GM19372 (cell line): ENCODE results near the gene DLG2.

Source experiments
- ATAC-seq: cut with Tn5 transposase; IDR thresholded peaks from one replicate; pipeline ENCODE4 v1.9.1; 2021; ENCODE audit warnings: mild to moderate bottlenecking, low read depth, moderate library complexity; ENCODE audit not compliant: unreplicated experiment

Gene DLG2

GRCh38 chr11:84549217-84549616 lies 1077.9 kb downstream of the DLG2 start:
- ATAC-seq: peak; percentile 81

- no peak for ATAC-seq
Measured at GRCh38 chr11:84544566-84544965, 1082.6 kb downstream of the DLG2 start.

GRCh38 chr11:84543367-84544159 lies 1083.6 kb downstream of the DLG2 start:
- ATAC-seq: no peak

- ATAC-seq: no peak
Measured at GRCh38 chr11:84541731-84542340, 1085.3 kb downstream of the DLG2 start.

GRCh38 chr11:84536456-84536855 lies 1090.7 kb downstream of the DLG2 start:
- no peak for ATAC-seq

GRCh38 chr11:84532364-84532763 lies 1094.8 kb downstream of the DLG2 start:
- ATAC-seq: no peak

GRCh38 chr11:84526250-84526649 lies 1100.9 kb downstream of the DLG2 start:
- ATAC-seq: no peak

GRCh38 chr11:84524422-84525051 lies 1102.6 kb downstream of the DLG2 start:
- no peak for ATAC-seq

- ATAC-seq: no peak
Measured at GRCh38 chr11:84522331-84522730, 1104.8 kb downstream of the DLG2 start.

GRCh38 chr11:84518631-84519183 lies 1108.4 kb downstream of the DLG2 start:
- no peak for ATAC-seq

GRCh38 chr11:84514436-84514835 lies 1112.7 kb downstream of the DLG2 start:
- no peak for ATAC-seq

GRCh38 chr11:84503503-84503902 lies 1123.6 kb downstream of the DLG2 start:
- no peak for ATAC-seq

GRCh38 chr11:84501750-84502149 lies 1125.4 kb downstream of the DLG2 start:
- no peak for ATAC-seq

- no peak for ATAC-seq
Measured at GRCh38 chr11:84497981-84498411, 1129.1 kb downstream of the DLG2 start.

- ATAC-seq: no peak
Measured at GRCh38 chr11:84497181-84497580, 1130.0 kb downstream of the DLG2 start.

GRCh38 chr11:84496122-84496521 lies 1131.0 kb downstream of the DLG2 start:
- ATAC-seq: no peak

GRCh38 chr11:84480131-84480530 lies 1147.0 kb downstream of the DLG2 start:
- ATAC-seq: no peak

GRCh38 chr11:84476581-84476980 lies 1150.6 kb downstream of the DLG2 start:
- no peak for ATAC-seq

GRCh38 chr11:84471501-84471900 lies 1155.6 kb downstream of the DLG2 start:
- ATAC-seq: no peak

- ATAC-seq: no peak
Measured at GRCh38 chr11:84468235-84468634, 1158.9 kb downstream of the DLG2 start.

- no peak for ATAC-seq
Measured at GRCh38 chr11:84465040-84465439, 1162.1 kb downstream of the DLG2 start.
